NB4 (cell line): Measurements from ENCODE around the gene CHN1.

ENCODE experiments used
- POLR2A ChIP-seq: IDR thresholded peaks from 2 replicates; pipeline ENCODE4 v1.6.1; 2011; ENCODE audit warnings: mild to moderate bottlenecking; ENCODE audit not compliant: insufficient read length; ENCODE audit errors: extremely low read depth
- TF ChIP-seq, protein P1 (sequence below): IDR thresholded peaks from one replicate; pipeline ENCODE4 v1.5.1; 2012; ENCODE audit warnings: low read depth, low read length

DNA sequence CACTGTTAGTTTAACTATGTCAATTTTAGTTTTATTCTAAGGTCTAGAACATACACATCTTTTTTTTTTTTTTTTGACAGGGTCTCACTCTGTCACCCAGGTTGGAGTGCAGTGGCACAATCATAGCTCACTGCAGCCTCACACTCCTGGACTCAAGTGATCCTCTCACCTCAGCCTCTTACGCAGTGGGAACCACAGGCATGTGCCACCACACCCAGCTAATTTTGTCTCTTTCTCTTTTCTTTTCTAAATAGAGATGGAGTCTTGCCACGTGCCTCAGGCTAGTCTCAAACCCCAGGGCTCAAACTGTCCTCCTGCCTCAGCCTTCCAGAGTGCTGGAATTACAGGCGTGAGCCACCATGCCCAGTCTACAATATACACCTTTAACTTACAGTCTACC is 171.4 kb downstream of the CHN1 start:
- TF ChIP-seq, protein P1, sequence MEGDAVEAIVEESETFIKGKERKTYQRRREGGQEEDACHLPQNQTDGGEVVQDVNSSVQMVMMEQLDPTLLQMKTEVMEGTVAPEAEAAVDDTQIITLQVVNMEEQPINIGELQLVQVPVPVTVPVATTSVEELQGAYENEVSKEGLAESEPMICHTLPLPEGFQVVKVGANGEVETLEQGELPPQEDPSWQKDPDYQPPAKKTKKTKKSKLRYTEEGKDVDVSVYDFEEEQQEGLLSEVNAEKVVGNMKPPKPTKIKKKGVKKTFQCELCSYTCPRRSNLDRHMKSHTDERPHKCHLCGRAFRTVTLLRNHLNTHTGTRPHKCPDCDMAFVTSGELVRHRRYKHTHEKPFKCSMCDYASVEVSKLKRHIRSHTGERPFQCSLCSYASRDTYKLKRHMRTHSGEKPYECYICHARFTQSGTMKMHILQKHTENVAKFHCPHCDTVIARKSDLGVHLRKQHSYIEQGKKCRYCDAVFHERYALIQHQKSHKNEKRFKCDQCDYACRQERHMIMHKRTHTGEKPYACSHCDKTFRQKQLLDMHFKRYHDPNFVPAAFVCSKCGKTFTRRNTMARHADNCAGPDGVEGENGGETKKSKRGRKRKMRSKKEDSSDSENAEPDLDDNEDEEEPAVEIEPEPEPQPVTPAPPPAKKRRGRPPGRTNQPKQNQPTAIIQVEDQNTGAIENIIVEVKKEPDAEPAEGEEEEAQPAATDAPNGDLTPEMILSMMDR, result no peak
- TF ChIP-seq POLR2A, result no peak
